HuH-7.5 (cell line): ENCODE measurements around the gene PRR23E.

Experiments used
- DNase-seq: peaks from one replicate; pipeline ENCODE4 v3.0.0; 2011; ENCODE audit warnings: low spot score

PRR23E gene

DNA sequence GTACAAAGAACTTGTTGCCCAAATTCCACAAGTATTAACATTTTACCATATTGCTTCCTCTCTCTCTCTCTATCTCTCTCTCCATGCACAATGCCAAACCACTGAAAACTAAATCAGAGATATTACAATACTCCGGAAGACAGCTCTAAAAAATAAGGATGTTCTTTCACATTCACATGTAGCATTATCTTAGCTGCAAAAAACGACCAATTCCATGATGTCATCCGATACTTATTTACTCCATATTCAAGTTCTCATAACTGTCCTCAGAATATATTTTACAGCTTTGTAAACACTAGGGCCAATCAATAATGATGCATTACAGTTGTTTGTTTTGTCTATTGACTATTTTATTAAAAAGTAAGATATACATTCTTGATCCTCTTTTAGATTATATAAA, 7.7 kb upstream of the PRR23E start:
- DNase-seq: no peak

DNA sequence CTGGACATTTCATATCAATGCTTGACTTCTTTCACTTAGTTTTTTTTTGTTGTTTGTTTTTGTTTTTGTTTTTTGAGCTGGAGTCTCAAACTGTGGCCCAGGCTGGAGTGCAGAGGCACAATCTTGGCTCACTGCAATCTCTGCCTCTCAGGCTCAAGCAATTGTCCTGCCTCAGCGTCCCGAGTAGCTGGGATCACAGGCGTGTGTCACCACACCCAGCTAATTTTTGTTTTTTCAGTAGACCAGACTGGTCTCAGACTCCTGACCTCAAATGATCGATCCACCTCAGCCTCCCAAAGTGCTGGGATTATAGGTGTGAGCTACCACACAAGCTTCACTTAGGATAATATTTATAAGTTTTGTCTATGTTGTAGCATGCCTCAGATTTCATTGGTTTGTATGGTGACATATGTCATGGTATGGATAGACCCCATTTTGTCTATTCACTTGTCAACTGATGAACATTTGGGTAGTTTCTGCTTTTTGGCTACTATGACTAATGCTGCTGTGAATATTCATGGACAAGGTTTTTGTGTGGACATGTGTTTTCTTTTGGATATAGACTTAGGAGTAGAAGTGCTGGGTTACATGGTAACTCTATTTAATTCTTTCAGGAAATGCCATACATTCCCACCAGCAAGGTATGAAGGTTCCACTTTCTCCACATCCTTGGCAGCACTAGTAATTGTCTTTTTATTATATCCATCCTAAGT, 6.8 kb upstream of the PRR23E start:
- no peak for DNase-seq

DNA sequence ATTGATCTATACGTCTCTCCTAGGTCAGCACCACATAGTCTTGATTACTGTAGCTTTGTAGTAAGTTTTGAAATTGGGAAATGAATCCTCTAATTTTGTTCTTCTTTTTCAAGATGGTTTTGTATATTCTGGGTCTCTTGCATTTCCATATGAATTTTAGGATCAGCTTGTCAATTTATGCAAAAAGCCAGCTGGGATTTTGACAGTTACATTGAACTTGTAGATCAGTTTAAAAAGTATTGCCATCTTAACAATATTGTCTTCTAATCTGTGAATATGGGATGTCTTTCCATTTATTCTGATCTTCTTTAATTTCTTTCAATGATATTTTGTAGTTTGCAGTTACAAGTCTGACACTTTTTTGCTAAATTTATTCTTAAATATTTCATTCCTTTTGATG, 5.6 kb upstream of the PRR23E start:
- DNase-seq: no peak

- DNase-seq: no peak
These were observed 410 bp downstream of the PRR23E start for GRCh38 chr3:127193341-127193740.

- no peak for DNase-seq
These were observed 844 bp downstream of the PRR23E start for GRCh38 chr3:127193775-127194174.

GRCh38 chr3:127194601-127195187, 1.8 kb downstream of the PRR23E start:
- no peak for DNase-seq

- DNase-seq: no peak
These were observed 2.5 kb downstream of the PRR23E start for GRCh38 chr3:127195417-127195816.

- no peak for DNase-seq
These were observed 3.1 kb downstream of the PRR23E start for GRCh38 chr3:127196002-127196401.

- DNase-seq: no peak
These were observed 3.8 kb downstream of the PRR23E start for GRCh38 chr3:127196466-127197299.

- no peak for DNase-seq
These were observed 4.6 kb downstream of the PRR23E start for GRCh38 chr3:127197300-127198189.

GRCh38 chr3:127200086-127200691, 7.3 kb downstream of the PRR23E start:
- DNase-seq: no peak

DNA sequence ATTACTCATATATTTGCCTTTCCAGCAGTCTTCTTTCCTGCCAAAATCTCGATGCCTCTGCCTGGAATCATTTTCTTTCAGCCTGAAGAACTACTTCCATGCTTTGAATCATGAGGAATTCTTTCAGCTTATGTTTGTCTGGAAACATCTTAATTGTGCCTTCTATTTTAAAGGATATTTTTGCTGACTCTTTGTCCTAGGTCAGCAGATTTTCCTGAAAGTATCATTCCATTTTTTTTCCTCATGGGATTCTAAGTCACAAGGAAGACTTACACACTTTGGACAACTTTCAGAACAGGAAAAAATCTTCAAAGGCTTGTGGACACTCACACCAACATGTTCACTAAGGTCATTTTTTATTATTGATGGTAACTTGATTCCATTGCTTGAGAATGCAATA, 10.1 kb downstream of the PRR23E start:
- no peak for DNase-seq

DNA sequence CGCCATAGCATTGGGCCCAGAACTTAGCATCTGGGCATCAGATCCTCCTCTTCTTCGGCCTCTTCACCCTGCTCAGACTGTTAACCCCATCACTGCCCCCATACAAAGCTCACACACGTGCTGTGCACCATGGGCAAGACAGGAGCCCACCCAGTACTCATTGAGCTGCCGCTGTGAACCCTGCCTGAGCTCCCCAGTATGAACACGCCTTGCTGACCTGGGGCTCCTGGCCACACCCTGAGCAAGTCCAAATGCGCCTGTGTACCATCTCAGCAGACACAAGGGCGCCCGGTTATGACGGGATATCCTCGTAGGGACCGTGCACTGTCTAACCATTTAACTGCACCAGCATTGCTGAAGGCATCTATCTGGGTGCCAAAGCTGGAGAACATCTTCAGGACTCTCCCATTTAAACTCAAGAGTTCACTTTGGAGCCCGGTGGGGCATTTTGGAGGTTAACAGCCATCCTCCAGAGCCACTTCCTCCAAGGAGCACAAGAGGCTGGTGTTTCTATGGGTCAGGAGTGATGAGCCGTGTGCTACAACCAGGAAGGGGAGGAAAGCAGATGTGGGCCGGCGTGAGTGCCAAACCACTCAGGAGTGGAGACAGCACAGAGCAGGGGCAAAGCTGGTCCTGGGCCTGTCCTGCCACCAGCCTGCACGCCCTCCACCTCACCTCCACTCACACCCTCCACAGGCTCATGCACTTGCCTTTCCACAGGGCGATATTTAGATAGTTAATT, 12.1 kb downstream of the PRR23E start:
- DNase-seq: no peak

DNA sequence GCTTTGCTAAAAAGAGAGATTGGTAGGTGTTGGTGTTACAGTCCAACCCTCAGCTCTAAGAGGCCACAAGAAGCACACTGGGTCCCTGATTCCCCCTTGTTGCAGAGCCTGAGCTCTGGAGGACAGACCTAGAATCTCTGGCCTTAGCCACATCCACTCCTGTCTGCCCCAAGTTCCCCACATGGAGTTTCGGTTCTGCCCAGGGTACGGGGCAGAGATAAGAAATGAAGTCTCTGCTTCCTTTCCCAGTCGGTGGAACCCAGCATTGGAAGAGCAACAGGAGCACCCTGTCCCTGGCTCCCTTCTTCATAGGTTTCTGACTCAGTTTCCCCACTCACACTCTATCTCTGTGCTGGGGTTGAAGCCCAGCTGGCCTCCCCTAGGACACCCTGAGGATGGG, 13.2 kb downstream of the PRR23E start:
- no peak for DNase-seq

- no peak for DNase-seq
These were observed 13.9 kb downstream of the PRR23E start for GRCh38 chr3:127206611-127207516.

DNA sequence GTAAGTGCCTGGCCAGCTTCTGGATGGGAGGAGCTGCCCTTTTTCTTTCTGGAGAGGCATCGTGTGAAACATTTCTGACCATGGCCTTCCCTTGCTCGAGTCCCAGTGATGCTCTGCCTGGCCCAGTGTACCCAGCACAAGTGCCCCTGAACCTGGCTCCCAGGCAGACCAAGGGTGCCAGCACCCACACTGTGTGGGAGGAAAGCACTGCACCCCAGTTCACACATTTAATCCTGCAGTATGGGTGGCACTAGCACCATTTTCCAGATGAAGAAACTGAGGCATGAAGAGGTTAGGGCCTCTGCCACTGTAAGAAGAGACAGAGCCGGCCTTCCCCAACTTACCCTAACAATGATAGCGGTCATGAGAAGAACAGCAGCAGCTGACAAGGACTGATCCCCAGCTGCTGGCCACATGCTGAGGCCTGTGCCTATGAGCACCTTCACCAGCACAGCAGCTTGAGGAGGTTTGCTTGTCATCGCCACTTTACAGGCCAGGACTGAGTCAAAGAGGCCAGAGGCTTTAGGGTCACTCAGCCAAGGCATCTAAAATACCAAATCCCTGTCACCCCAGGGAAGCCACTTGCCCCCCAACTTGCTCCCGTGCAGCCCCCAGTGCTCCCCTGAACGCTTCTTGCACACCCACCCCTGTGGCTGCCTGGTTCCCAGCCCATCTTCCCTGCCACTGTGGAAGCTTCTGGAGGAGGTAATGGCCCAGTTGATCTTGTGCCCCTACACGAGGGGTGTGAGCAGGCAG, 15.0 kb downstream of the PRR23E start:
- DNase-seq: no peak

- DNase-seq: no peak
These were observed 15.7 kb downstream of the PRR23E start for GRCh38 chr3:127208483-127209100.

- no peak for DNase-seq
These were observed 16.4 kb downstream of the PRR23E start for GRCh38 chr3:127209155-127209839.
